ENCODE data around the gene TST.

TST gene

GRCh38 chr22:36968249-36968964, 50.8 kb downstream of the TST start:
- Histone ChIP-seq H3K36me3 (ENCODE audit: control insufficient read depth in 1 of 2, insufficient read depth in 2 of 2, low read length in 2 of 2) (no peaks in the 10 kb centered on the region), H3K27me3 (ENCODE audit: low read depth, low read length) (no peaks in the 10 kb centered on the region), H3K27ac (ENCODE audit: low read length) (no peak overlapping the region), H3K4me1 (ENCODE audit: control insufficient read depth in 1 of 2, insufficient read depth in 2 of 2, low read length in 2 of 2) (peaks cover 0 to 12% of the 10 kb centered on the region in 2 donors), H3K4me3 (ENCODE audit: low read depth in 1 of 2, low read length in 2 of 2) (no peak overlapping the region), H3K9me3 (ENCODE audit: control insufficient read depth in 1 of 2, low read length in 2 of 2) (no peaks in the 10 kb centered on the region)

GRCh38 chr22:36966851-36967540, 52.3 kb downstream of the TST start:
- no peak overlapping the region for H3K4me3 ChIP-seq (ENCODE audit: low read depth in 1 of 2, low read length in 2 of 2)
- H3K4me1 ChIP-seq (ENCODE audit: control insufficient read depth in 1 of 2, insufficient read depth in 2 of 2, low read length in 2 of 2) = peaks cover 0 to 11% of the 10 kb centered on the region in 2 donors
- no peaks in the 10 kb centered on the region for H3K36me3 ChIP-seq (ENCODE audit: control insufficient read depth in 1 of 2, insufficient read depth in 2 of 2, low read length in 2 of 2)
- no peak overlapping the region for H3K27ac ChIP-seq (ENCODE audit: low read length)
- no peaks in the 10 kb centered on the region for H3K27me3 ChIP-seq (ENCODE audit: low read depth, low read length)
- H3K9me3 ChIP-seq (ENCODE audit: control insufficient read depth in 1 of 2, low read length in 2 of 2) = no peaks in the 10 kb centered on the region

- Histone ChIP-seq H3K27ac (ENCODE audit: low read length) (no peak overlapping the region), H3K27me3 (ENCODE audit: low read depth, low read length) (no peaks in the 10 kb centered on the region), H3K9me3 (ENCODE audit: control insufficient read depth in 1 of 2, low read length in 2 of 2) (no peaks in the 10 kb centered on the region), H3K36me3 (ENCODE audit: control insufficient read depth in 1 of 2, insufficient read depth in 2 of 2, low read length in 2 of 2) (no peaks in the 10 kb centered on the region), H3K4me3 (ENCODE audit: low read depth in 1 of 2, low read length in 2 of 2) (no peak overlapping the region), H3K4me1 (ENCODE audit: control insufficient read depth in 1 of 2, insufficient read depth in 2 of 2, low read length in 2 of 2) (no peaks in the 10 kb centered on the region)
Observed at GRCh38 chr22:36965696-36966095, 53.6 kb downstream of the TST start.

DNA sequence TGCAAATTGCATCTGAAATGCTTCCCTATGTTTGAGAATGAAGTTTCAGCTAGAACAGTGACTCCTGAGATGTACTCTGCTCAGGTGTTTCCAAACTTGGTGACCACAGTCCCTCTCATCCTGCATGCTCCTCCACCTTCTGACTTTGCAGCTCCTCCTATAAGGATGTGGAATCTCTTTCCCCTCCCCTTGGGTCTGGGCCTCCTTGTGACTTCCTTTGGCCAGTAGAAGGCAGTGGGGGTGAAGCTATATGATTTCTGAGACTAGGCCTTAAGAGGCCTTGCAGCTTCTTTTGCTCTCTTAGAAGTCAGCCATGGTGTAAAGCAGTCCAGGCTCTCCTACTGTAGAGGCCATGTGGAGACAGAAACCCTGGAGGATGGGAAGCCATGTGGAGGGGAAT, 55.1 kb downstream of the TST start:
- Histone ChIP-seq H3K9me3 (ENCODE audit: control insufficient read depth in 1 of 2, low read length in 2 of 2) (no peaks in the 10 kb centered on the region), H3K27me3 (ENCODE audit: low read depth, low read length) (peaks cover 4% of the 10 kb centered on the region), H3K4me3 (ENCODE audit: low read depth in 1 of 2, low read length in 2 of 2) (no peak overlapping the region), H3K36me3 (ENCODE audit: control insufficient read depth in 1 of 2, insufficient read depth in 2 of 2, low read length in 2 of 2) (no peaks in the 10 kb centered on the region), H3K27ac (ENCODE audit: low read length) (no peak overlapping the region), H3K4me1 (ENCODE audit: control insufficient read depth in 1 of 2, insufficient read depth in 2 of 2, low read length in 2 of 2) (no peaks in the 10 kb centered on the region)

DNA sequence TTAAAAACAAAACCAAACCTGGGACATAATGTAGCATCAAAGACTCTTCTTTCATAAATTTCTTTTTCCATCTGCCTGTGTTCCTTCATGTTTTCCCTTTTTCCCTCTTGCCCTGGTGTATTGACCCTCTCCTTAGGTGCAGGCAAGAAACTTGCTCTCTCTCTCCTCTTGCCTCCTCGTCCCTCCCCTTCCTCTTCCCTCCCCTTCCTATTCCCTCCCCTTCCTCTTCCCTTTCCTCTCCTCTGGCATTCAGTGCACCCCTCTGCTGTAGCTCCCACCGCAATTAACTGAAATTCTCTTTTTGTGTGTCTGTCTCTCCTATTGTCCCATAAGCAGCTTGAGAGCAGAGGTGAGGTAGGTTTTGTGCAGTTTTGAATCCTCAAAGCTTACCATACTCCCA, 55.9 kb downstream of the TST start:
- H3K27me3 ChIP-seq (ENCODE audit: low read depth, low read length) = peaks cover 6% of the 10 kb centered on the region
- H3K36me3 ChIP-seq (ENCODE audit: control insufficient read depth in 1 of 2, insufficient read depth in 2 of 2, low read length in 2 of 2) = no peaks in the 10 kb centered on the region
- H3K27ac ChIP-seq (ENCODE audit: low read length) = no peak overlapping the region
- H3K9me3 ChIP-seq (ENCODE audit: control insufficient read depth in 1 of 2, low read length in 2 of 2) = no peaks in the 10 kb centered on the region
- no peak overlapping the region for H3K4me3 ChIP-seq (ENCODE audit: low read depth in 1 of 2, low read length in 2 of 2)
- H3K4me1 ChIP-seq (ENCODE audit: control insufficient read depth in 1 of 2, insufficient read depth in 2 of 2, low read length in 2 of 2) = no peaks in the 10 kb centered on the region

DNA sequence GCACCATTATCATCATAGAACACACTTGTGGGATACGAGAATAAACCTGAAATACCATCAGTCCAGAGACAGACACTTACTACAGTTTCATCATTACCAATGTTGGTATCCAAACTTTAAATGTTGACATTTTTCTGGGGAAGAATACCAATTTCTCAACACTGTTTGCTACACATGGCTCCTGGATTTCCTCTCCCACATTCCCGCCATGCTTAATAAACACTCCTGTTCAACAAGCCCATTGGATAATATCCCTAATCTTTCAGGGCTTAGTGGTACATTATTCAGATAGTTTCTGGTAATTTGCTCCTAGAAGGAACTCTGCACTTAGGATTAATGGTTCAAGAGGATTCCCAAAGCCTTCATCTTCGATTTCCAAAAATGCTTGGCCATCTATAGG, 57.6 kb downstream of the TST start:
- H3K9me3 ChIP-seq (ENCODE audit: control insufficient read depth in 1 of 2, low read length in 2 of 2) = no peaks in the 10 kb centered on the region
- H3K27me3 ChIP-seq (ENCODE audit: low read depth, low read length) = peaks cover 6% of the 10 kb centered on the region
- H3K4me3 ChIP-seq (ENCODE audit: low read depth in 1 of 2, low read length in 2 of 2) = no peak overlapping the region
- H3K36me3 ChIP-seq (ENCODE audit: control insufficient read depth in 1 of 2, insufficient read depth in 2 of 2, low read length in 2 of 2) = no peaks in the 10 kb centered on the region
- no peak overlapping the region for H3K27ac ChIP-seq (ENCODE audit: low read length)
- H3K4me1 ChIP-seq (ENCODE audit: control insufficient read depth in 1 of 2, insufficient read depth in 2 of 2, low read length in 2 of 2) = no peaks in the 10 kb centered on the region
